Activated CD8-positive, alpha-beta memory T cell treated with anti-CD3 and anti-CD28 coated beads, Interleukin-2, amount 10 ng/mL, durations not matched to agents 7 days and 5 days (primary cell): Measurements from ENCODE around the gene FCRL3. TPM values are rescaled to one million over a fixed set of nuclear protein-coding genes. Genes with fewer than 3 reads are reported as not detected.

ENCODE experiments used
- ATAC-seq: fragments of 150-1000 bp; cut with Tn5 transposase; one replicate; pipeline ENCODE4 v1.10.0; 2021; ENCODE audit warnings: moderate library complexity
- CTCF ChIA-PET: fragments of 350-600 bp; sonication (Branson Sonifier 250); formaldehyde crosslinking; loops from one replicate; lab custom pipeline; 2021; ENCODE audit warnings: antibody characterized with exemption; lab: Charles Lee
- DNase-seq: peaks from one replicate; pipeline ENCODE4 v3.0.0-alpha.2; 2020
- H3K27ac Mint-ChIP-seq: one replicate; pipeline ENCODE4 v1.8.0; 2021; ENCODE audit warnings: mild to moderate bottlenecking, mixed read lengths
- H3K27me3 Mint-ChIP-seq: one replicate; pipeline ENCODE4 v1.8.0; 2021; ENCODE audit warnings: mixed read lengths
- H3K36me3 Mint-ChIP-seq: one replicate; pipeline ENCODE4 v1.8.0; 2021; ENCODE audit warnings: mild to moderate bottlenecking, mixed read lengths
- H3K4me1 Mint-ChIP-seq: one replicate; pipeline ENCODE4 v1.8.0; 2021; ENCODE audit warnings: mixed read lengths
- H3K4me3 Mint-ChIP-seq: one replicate; pipeline ENCODE4 v1.8.0; 2021; ENCODE audit warnings: mild to moderate bottlenecking, moderate library complexity, mixed read lengths
- H3K9me3 Mint-ChIP-seq: one replicate; pipeline ENCODE4 v1.8.0; 2022; ENCODE audit warnings: low read depth, mixed read lengths
- total RNA-seq, 2 experiments: library from RNA; stranded (reverse); gene quantifications; one replicate each; pipeline ENCODE4 v1.2.3, GENCODE V29; 2021

The FCRL3 gene
- total RNA-seq, 2 experiments from 2014 or later, result 0.82 to 2.2 TPM

DNA sequence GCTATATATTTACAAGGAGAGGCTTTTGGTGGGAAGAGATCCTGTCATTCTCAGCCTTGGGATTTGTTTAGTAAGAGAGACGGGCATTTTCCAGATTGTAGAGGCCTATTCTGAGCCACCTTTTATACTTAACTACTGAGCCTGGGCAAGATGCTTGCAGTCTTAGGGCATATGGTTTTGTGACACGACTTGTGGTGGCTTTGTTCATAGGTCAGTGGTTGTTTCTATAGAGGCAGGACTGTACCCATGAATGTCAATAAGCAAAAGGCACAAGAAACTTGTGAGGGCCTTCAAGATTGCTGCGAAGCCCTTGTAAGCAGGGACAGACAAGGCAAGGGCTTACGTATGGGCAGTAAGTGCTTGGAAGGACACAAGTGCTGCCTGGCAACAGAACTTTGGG, 3.4 kb upstream of the FCRL3 start:
- H3K9me3 Mint-ChIP-seq, result no peaks in the 10 kb centered on the region
- H3K27me3 Mint-ChIP-seq, result peaks cover 5% of the 10 kb centered on the region
- DNase-seq (no peak), ATAC-seq (no peak)
- CTCF ChIA-PET, result no interaction called here
- no peaks in the 10 kb centered on the region for H3K36me3 Mint-ChIP-seq
- H3K4me1 Mint-ChIP-seq, result no peaks in the 10 kb centered on the region
- no peak overlapping the region for H3K4me3 Mint-ChIP-seq
- no peak overlapping the region for H3K27ac Mint-ChIP-seq

DNA sequence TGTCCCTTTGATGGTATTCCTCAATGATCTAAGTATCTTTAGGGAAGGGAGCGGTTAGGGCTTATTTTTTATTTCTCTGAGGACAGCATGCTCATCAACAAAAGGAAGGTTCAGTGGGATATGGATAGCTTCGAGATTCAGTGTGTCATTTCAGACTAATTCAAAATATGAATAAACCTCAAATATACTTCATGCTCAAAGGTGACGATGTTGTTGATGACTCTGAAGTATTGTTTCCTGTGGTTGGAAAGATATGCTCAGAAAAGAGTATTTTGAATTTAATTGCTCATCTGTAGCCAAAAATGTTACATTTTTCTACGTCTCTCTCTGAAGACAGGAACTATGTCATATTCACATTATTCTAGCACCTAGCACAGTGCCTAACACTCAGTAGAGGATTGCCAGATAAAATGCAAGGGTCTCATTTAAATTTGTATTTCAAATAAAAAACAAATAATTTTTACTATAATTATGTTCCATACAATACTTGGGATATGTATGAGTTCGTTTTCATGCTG, 1.8 kb upstream of the FCRL3 start:
- no peak for DNase-seq
- no peak for ATAC-seq
- peaks cover 5% of the 10 kb centered on the region for H3K27me3 Mint-ChIP-seq
- H3K4me3 Mint-ChIP-seq, result no peak overlapping the region
- H3K9me3 Mint-ChIP-seq, result no peaks in the 10 kb centered on the region
- peaks cover 4% of the 10 kb centered on the region for H3K4me1 Mint-ChIP-seq
- CTCF ChIA-PET, result no interaction called here
- no peak overlapping the region for H3K27ac Mint-ChIP-seq
- H3K36me3 Mint-ChIP-seq, result no peaks in the 10 kb centered on the region

DNA sequence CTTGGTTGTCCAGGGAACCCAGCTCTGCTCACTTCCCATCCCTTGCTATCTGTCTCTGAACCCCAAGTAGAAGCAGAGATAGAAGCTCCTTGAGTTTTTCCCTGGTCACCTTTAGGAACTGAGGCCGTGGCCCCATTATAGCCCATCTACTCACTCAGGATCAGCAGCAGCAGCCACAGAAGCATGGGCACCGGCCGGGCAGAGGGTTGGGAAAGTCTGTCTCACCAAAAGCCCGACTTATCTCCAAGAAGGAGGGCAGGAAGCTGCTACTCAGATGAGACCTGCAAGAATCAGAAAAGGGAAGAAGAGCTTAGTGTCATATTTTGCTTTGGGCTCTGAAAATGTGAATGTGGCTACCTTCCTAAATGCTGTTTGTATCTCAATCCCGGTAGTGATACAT, 264 bp downstream of the FCRL3 start:
- Mint-ChIP-seq H3K36me3 (no peaks in the 10 kb centered on the region), H3K9me3 (no peaks in the 10 kb centered on the region), H3K4me1 (peaks cover 4% of the 10 kb centered on the region), H3K27me3 (peaks cover 5% of the 10 kb centered on the region), H3K4me3 (no peak overlapping the region), H3K27ac (no peak overlapping the region)
- CTCF ChIA-PET, result no interaction called here
- no peak for ATAC-seq
- DNase-seq, result no peak

DNA sequence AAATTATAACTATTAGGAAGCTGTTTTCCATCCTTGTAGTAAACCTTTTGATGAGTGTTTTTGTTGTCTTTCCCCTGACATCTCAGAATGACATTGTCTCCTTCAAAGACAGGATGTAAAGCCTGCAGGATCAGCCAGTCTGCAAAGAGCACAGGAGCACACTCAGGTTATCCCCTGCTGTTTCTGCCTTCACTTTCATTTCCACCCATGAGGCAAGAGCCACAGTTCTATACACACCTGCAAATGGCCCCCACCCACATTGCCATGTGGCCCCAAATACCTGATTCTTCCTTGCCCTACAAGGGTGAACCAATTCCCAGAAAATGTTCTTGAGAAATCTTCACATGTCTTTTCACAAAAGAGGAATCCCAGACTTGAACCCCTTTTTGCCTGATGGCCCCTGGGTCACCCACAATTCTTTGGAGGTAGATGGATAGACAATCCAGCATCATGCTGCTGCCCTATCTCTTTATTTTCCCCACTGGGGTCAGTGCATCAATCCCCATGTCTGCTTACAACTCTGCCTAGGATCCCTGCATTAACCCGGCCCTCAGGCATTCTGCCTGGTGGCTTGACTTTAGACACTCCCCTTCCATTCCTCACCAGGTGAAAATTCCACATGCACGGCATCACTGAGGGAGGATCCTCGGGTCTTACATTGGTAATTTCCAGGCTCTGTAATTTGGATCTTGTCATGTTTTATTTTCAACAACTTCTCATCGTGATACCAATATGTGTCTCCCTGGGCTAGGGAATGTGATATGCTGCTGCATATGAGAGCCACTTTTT, 2.6 kb downstream of the FCRL3 start:
- H3K9me3 Mint-ChIP-seq, result no peaks in the 10 kb centered on the region
- no peak overlapping the region for H3K27ac Mint-ChIP-seq
- peaks cover 4% of the 10 kb centered on the region for H3K4me1 Mint-ChIP-seq
- no peak overlapping the region for H3K4me3 Mint-ChIP-seq
- ATAC-seq (no peak), DNase-seq (no peak)
- peaks cover 5% of the 10 kb centered on the region for H3K27me3 Mint-ChIP-seq
- CTCF ChIA-PET, result no interaction called here
- no peaks in the 10 kb centered on the region for H3K36me3 Mint-ChIP-seq

DNA sequence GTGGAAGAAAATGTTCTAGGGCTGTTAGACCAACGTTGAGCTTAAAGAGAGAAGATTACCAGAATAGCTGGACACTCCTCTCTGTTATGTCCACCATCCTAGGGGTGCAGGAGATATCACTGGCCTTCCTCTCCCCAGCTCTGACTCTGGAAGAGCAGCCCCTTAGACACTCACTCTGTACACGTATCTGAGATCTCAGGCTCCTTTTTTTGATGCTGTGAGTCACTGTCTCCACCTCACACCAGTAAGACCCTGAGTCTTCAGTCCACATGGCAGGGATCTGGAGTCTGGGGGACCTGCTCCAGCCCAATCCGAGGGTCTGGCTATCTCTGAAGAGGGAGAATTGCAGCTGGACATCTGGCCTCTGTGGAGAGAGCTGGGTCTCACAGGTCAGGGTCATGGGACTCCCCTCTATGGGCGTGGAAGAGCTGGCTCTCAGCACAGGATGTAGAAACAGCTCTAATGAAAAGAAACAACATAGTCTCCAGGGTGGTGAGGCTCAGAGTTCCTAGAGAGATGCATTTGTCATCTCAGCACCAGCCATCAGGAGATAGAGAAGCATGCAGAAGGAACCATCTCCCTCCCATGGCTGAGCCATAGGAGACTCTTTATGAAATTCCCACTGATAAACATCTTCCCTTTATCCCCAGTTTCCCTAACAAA, 3.5 kb downstream of the FCRL3 start:
- H3K36me3 Mint-ChIP-seq, result no peaks in the 10 kb centered on the region
- H3K27ac Mint-ChIP-seq, result peak overlapping the region; percentile 37
- ATAC-seq (peak; percentile 49), DNase-seq (no peak)
- H3K4me3 Mint-ChIP-seq, result no peak overlapping the region
- H3K9me3 Mint-ChIP-seq, result no peaks in the 10 kb centered on the region
- CTCF ChIA-PET, result no interaction called here
- peaks cover 4% of the 10 kb centered on the region for H3K4me1 Mint-ChIP-seq
- H3K27me3 Mint-ChIP-seq, result peaks cover 5% of the 10 kb centered on the region

DNA sequence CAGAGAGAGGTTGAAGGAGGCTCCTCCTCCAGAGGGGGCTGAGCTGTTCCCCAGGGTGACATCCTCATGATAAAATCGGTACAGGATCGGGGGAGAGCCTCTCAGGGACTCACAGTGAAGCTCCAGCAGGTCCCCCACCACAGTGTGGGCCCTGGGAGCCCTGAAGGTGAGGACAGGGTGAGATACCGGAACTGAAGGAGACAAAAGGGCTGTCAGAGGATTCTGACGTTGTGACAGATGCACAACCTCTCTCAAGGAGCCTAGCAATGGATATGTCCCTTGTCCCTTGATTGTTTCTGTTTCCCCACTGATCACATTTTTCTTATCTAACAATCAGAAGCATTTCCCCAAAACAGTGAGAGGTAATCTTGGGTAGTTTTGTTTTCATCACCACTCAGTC, 5.2 kb downstream of the FCRL3 start:
- CTCF ChIA-PET, result no interaction called here
- Mint-ChIP-seq H3K4me1 (peaks cover 4% of the 10 kb centered on the region), H3K27me3 (peaks cover 5% of the 10 kb centered on the region), H3K4me3 (no peak overlapping the region), H3K36me3 (no peaks in the 10 kb centered on the region), H3K9me3 (no peaks in the 10 kb centered on the region), H3K27ac (no peak overlapping the region)
- DNase-seq (no peak), ATAC-seq (no peak)

DNA sequence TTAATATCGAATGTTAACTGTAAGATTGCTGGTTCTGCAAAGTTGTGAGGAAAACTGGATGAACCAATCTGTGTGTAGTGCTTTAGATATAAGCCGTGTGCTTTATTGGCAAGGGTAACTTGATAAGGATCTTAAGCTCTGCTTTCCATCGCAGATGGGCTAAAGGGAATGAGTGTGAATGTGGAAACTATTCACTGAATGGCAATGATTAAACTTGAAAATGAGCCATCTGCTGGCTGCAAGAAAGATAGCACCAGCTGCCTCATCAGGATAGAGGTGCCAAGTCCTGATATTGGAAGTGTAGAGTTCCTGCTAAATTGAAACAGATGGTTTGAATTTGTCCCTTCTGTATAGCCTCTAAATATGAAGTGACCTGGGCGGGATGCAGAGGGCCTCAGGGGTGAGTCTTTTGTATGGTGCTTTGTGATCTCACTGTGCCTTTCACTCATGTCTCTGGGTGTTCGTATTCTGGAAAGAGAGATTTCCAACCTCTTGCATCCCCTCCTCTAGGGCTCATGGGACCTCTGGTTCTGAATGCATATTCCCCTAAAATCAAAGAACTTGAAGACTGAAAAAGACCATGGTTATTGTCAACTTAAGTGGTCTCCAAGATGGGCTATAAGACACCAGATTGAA, 9.2 kb downstream of the FCRL3 start:
- CTCF ChIA-PET, result interaction anchor here (0.6 to 2.3 kb wide), 4 partner anchors 27 to 114 kb away, joined by 3 to 16 read pairs (median 4); no protein-coding TSS in a partner anchor
- Mint-ChIP-seq H3K27me3 (peaks cover 5% of the 10 kb centered on the region), H3K9me3 (no peaks in the 10 kb centered on the region), H3K36me3 (no peaks in the 10 kb centered on the region), H3K27ac (no peak overlapping the region), H3K4me3 (no peak overlapping the region), H3K4me1 (no peaks in the 10 kb centered on the region)
- ATAC-seq, result no peak
- no peak for DNase-seq

DNA sequence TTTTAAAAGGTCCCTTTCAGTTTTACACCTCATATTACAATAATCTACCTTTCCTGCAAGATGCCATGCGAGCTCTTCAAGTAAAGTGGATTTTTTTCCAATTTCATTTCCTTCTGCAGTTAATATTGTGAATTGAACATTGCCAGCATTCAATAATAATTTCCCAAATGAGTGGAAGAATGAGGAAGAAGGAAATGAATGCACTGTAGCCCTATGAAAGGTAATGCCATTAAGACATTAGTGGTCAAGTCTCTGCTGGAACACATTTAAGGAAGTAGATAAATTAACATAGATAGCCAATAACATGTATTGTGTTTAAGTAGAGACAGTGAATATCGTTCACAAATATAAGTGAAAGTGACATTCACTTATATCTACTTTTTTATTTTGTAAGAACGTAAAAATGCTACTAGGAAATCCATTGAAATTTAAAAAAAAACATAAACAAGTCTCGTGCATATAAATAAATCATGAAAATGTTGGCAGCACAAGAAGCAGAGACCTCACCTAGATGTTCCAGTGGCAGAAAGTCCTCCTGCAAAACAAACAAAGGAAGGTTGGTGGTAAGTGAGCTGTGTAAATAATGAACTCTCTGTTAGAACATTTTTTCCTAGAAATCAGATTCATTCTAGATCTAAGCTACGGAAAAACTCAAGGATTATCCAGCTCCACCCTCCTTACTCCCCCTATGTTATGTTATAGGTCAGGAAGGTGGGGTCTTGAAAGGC, 17.7 kb downstream of the FCRL3 start:
- Mint-ChIP-seq H3K36me3 (no peaks in the 10 kb centered on the region), H3K4me1 (no peaks in the 10 kb centered on the region), H3K27ac (no peak overlapping the region), H3K4me3 (no peak overlapping the region), H3K27me3 (peaks cover 8% of the 10 kb centered on the region), H3K9me3 (no peaks in the 10 kb centered on the region)
- CTCF ChIA-PET, result no interaction called here
- ATAC-seq (no peak), DNase-seq (no peak)

DNA sequence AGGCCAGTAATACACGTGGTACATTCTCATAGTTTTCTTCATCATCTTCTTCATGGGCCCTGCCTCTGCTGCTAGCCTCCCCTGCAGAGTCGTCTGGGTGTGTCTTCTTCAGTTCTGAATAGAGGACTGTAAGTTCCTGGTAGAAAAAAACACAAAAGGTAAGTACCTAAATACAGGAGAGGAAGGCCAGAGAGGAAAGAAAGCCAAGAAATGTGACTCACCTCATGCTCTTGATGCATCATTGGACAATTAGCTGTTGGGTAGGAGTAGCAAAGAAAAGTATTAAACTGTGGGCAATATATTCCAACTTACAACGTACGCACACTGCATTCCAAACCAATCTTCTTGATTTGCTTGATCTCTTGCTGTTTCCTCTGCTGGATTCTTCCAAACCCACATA, 21.8 kb downstream of the FCRL3 start:
- Mint-ChIP-seq H3K36me3 (no peaks in the 10 kb centered on the region), H3K4me1 (no peaks in the 10 kb centered on the region)
- CTCF ChIA-PET, result no interaction called here

DNA sequence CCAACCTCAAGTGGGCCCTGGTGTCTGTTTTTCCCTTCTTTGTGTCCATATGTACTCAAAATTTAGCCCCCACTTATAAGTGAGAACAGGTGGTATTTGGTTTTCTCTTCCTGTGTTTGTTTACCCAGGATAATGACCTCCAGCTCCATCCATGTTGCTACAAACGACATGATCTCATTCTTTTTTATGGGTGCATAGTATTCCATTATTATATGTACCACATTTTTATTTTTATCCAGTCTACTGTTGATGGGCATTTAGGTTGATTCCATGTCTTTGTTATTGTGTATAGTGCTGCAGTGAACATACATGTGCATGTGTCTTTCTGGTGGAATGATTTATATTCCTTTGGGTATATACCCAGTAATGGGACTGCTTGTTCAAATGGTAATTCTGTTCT, 27.6 kb downstream of the FCRL3 start:
- Mint-ChIP-seq H3K9me3 (peaks cover 5% of the 10 kb centered on the region), H3K36me3 (no peaks in the 10 kb centered on the region), H3K4me1 (no peaks in the 10 kb centered on the region), H3K27ac (no peak overlapping the region), H3K27me3 (no peaks in the 10 kb centered on the region), H3K4me3 (no peak overlapping the region)
- CTCF ChIA-PET, result no interaction called here
- ATAC-seq, result no peak
- no peak for DNase-seq

More for the DNA sequence above, 21.8 kb downstream of the FCRL3 start:
- ATAC-seq (no peak), DNase-seq (no peak)
- Mint-ChIP-seq H3K4me3 (no peak overlapping the region), H3K27me3 (no peaks in the 10 kb centered on the region), H3K27ac (no peak overlapping the region), H3K9me3 (no peaks in the 10 kb centered on the region)

DNA sequence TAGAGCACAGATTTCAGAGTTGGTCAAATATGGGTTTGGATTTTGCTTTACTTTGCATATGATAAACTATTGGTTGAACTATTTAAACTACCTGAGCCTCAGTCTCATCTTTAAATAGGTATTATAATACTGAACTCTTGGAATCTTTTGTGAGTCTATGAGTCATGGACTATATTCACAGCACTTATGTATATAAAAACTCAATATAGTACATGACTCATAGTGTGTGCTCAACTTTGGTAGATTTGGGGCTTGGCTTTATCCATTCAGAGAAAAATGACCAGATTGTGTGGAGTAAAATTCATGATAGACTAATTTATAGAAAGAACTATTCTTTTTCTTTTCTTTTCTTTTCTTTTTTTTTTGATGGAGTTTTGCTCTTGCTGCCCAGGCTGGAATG, 28.7 kb downstream of the FCRL3 start:
- Mint-ChIP-seq H3K9me3 (peaks cover 5% of the 10 kb centered on the region), H3K4me1 (no peaks in the 10 kb centered on the region), H3K27me3 (no peaks in the 10 kb centered on the region), H3K27ac (no peak overlapping the region), H3K4me3 (no peak overlapping the region), H3K36me3 (no peaks in the 10 kb centered on the region)
- CTCF ChIA-PET, result no interaction called here
- DNase-seq, result no peak
- ATAC-seq, result no peak

DNA sequence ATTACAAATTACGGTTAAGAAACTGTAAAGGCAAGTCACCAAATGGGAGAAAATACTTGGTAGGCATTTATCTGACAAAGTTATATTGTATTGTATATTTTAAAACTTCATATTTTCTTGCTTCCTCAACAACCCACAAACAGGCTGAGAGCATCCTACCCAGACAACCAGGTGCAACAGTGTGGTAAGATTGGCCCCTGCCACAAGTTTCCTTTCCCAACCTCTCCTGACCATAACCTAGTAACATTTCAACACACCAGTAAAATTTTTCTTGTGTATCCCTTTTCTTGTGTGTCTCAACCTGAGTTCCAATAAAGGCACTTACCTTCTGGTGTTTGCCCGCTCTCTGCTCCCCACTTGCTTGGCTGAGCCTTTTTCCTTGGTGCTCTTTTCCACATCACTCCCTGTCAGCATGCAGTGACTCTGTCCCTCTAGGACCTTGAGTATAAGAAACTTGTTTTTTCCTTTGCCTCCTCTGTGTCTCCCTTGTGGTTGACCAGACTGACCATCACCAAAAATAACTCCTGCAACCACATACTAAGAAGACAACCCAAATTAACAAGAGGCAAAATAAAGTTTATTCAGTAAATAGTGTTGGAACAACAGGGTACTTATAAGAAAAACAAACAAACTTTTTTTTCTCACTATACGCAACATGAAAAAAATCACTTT, 40.9 kb downstream of the FCRL3 start:
- Mint-ChIP-seq H3K9me3 (no peaks in the 10 kb centered on the region), H3K27ac (no peak overlapping the region), H3K4me3 (no peak overlapping the region), H3K27me3 (peaks cover 18% of the 10 kb centered on the region), H3K4me1 (peaks cover 4% of the 10 kb centered on the region), H3K36me3 (no peaks in the 10 kb centered on the region)
- no peak for ATAC-seq
- DNase-seq, result no peak
- CTCF ChIA-PET, result no interaction called here

DNA sequence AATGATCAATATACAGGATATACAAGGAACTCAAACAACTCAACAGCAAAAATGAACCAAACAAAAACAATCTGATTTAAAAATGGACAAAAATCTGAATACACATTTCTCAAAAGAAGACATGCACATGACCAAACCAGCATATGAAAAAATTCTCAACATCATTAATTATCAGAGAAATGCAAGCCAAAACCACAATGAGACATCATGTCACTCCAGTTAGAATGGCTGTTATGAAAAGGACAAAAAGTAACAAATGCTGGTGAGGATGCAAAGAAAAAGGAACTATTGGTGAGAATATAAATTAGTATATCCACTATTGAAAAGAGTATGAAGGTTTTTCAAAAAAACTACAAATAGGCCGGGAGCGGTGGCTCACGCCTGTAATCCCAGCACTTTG, 42.0 kb downstream of the FCRL3 start:
- H3K4me3 Mint-ChIP-seq, result no peak overlapping the region
- H3K27ac Mint-ChIP-seq, result no peak overlapping the region
- CTCF ChIA-PET, result no interaction called here
- peaks cover 22% of the 10 kb centered on the region for H3K27me3 Mint-ChIP-seq
- DNase-seq (no peak), ATAC-seq (no peak)
- H3K36me3 Mint-ChIP-seq, result no peaks in the 10 kb centered on the region
- H3K9me3 Mint-ChIP-seq, result no peaks in the 10 kb centered on the region
- peaks cover 4% of the 10 kb centered on the region for H3K4me1 Mint-ChIP-seq
